OCI-LY1 (cell line): ENCODE measurements around the gene PTPRD.

Experiments used
- H2AFZ ChIP-seq: fragments of 200-600 bp; sonication (generic), shearing (Covaris generic); 2 replicates; pipeline ENCODE4 v1.6.0; 2014; ENCODE audit warnings: antibody characterized with exemption, mild to moderate bottlenecking, low read length
- H3F3A ChIP-seq: fragments of 200-600 bp; sonication (generic), shearing (Covaris generic); 2 replicates; pipeline ENCODE4 v1.6.0; 2014; ENCODE audit warnings: mild to moderate bottlenecking, antibody characterized with exemption, low read length, moderate library complexity; ENCODE audit not compliant: insufficient read depth
- H3K27ac ChIP-seq: fragments of 200-600 bp; sonication (generic); 2 replicates; pipeline ENCODE4 v1.5.1; 2014; ENCODE audit warnings: low read length, mixed run types, mild to moderate bottlenecking, low read depth; ENCODE audit not compliant: poor library complexity, severe bottlenecking
- H3K27me3 ChIP-seq: fragments of 200-600 bp; sonication (generic); 2 replicates; pipeline ENCODE4 v1.6.0; 2014; ENCODE audit warnings: antibody characterized with exemption, mild to moderate bottlenecking, low read length, moderate library complexity; ENCODE audit not compliant: insufficient read depth
- H3K36me3 ChIP-seq: fragments of 200-600 bp; sonication (generic); 2 replicates; pipeline ENCODE4 v1.6.1; 2014; ENCODE audit warnings: mild to moderate bottlenecking, antibody characterized with exemption, low read length, moderate library complexity, mixed read lengths; ENCODE audit not compliant: insufficient read depth
- H3K4me1 ChIP-seq: fragments of 200-600 bp; sonication (generic); 2 replicates; pipeline ENCODE4 v1.5.1; 2014; ENCODE audit warnings: mild to moderate bottlenecking, low read length, moderate library complexity; ENCODE audit not compliant: insufficient read depth, severe bottlenecking
- H3K4me2 ChIP-seq: fragments of 200-600 bp; sonication (generic), shearing (Covaris generic); 2 replicates; pipeline ENCODE4 v1.6.1; 2014; ENCODE audit warnings: low read length
- H3K4me3 ChIP-seq: fragments of 200-600 bp; sonication (generic); 2 replicates; pipeline ENCODE4 v1.5.1; 2014; ENCODE audit warnings: low read length, low read depth, mild to moderate bottlenecking, mixed read lengths; ENCODE audit not compliant: poor library complexity, severe bottlenecking
- H3K79me2 ChIP-seq: fragments of 200-600 bp; shearing (Covaris generic); 2 replicates; pipeline ENCODE4 v1.6.1; 2016; ENCODE audit warnings: mixed run types, low read length, mixed read lengths; ENCODE audit not compliant: insufficient read depth
- H3K9ac ChIP-seq: fragments of 200-600 bp; sonication (generic), shearing (Covaris generic); 2 replicates; pipeline ENCODE4 v1.6.1; 2014; ENCODE audit warnings: mild to moderate bottlenecking, low read length, mixed read lengths
- H3K9me2 ChIP-seq: fragments of 200-600 bp; sonication (generic), shearing (Covaris generic); 2 replicates; pipeline ENCODE4 v1.6.1; 2014; ENCODE audit warnings: low read depth, mild to moderate bottlenecking, low read length, mixed read lengths
- H3K9me3 ChIP-seq: fragments of 200-600 bp; shearing (Covaris generic); 2 replicates; pipeline ENCODE4 v1.6.1; 2014; ENCODE audit warnings: low read length, mixed read lengths
- H4K20me1 ChIP-seq: fragments of 200-600 bp; sonication (generic), shearing (Covaris generic); 2 replicates; pipeline ENCODE4 v1.6.0; 2016; ENCODE audit warnings: mild to moderate bottlenecking, low read length; ENCODE audit not compliant: insufficient read depth
- EZH2 ChIP-seq: fragments of 200-600 bp; sonication (generic), shearing (Covaris generic); IDR thresholded peaks from 2 replicates; pipeline ENCODE4 v1.8.0; 2017; ENCODE audit warnings: borderline replicate concordance, mixed run types, mild to moderate bottlenecking, antibody characterized with exemption, low read length, moderate library complexity, mixed read lengths
- TF ChIP-seq, protein P1 (sequence below): fragments of 200-600 bp; sonication (generic), shearing (Covaris generic); IDR thresholded peaks from 2 replicates; pipeline ENCODE4 v1.5.1; 2017; ENCODE audit warnings: mild to moderate bottlenecking, antibody characterized with exemption, low read length, moderate library complexity, mixed read lengths

Gene PTPRD

DNA sequence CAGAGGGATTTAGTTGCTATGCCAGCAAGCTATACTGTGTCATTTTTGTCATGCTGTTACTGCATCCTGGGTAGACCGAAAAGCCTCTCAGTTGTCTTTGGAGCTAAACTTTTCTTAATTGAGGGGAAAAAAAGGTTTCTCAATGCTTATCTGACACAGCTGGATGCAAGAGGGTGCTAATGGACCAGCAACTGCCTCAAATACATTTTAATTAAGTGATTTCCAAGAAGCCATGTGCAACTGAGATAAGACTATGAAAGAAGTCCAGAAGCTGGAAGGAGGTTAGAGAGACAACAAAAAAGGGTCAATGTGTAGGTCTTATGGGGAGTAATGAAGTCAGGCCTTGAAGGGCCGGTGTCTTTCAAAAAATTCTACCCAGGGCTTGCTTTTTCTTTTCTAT lies 2347.5 kb downstream of the PTPRD start:
- Histone ChIP-seq H3F3A (no peaks in the 10 kb centered on the region), H3K4me3 (no peak overlapping the region), H3K4me1 (no peaks in the 10 kb centered on the region), H3K9me3 (no peaks in the 10 kb centered on the region), H3K9me2 (no peaks in the 10 kb centered on the region), H4K20me1 (no peaks in the 10 kb centered on the region), H2AFZ (no peak overlapping the region), H3K27me3 (no peaks in the 10 kb centered on the region), H3K27ac (no peak overlapping the region), H3K79me2 (no peaks in the 10 kb centered on the region), H3K9ac (no peak overlapping the region), H3K4me2 (no peak overlapping the region), H3K36me3 (no peaks in the 10 kb centered on the region)
- TF ChIP-seq, protein P1, sequence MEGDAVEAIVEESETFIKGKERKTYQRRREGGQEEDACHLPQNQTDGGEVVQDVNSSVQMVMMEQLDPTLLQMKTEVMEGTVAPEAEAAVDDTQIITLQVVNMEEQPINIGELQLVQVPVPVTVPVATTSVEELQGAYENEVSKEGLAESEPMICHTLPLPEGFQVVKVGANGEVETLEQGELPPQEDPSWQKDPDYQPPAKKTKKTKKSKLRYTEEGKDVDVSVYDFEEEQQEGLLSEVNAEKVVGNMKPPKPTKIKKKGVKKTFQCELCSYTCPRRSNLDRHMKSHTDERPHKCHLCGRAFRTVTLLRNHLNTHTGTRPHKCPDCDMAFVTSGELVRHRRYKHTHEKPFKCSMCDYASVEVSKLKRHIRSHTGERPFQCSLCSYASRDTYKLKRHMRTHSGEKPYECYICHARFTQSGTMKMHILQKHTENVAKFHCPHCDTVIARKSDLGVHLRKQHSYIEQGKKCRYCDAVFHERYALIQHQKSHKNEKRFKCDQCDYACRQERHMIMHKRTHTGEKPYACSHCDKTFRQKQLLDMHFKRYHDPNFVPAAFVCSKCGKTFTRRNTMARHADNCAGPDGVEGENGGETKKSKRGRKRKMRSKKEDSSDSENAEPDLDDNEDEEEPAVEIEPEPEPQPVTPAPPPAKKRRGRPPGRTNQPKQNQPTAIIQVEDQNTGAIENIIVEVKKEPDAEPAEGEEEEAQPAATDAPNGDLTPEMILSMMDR = no peak
- no peak for TF ChIP-seq EZH2
